ENCODE measurements around the gene CEP41.

DNA sequence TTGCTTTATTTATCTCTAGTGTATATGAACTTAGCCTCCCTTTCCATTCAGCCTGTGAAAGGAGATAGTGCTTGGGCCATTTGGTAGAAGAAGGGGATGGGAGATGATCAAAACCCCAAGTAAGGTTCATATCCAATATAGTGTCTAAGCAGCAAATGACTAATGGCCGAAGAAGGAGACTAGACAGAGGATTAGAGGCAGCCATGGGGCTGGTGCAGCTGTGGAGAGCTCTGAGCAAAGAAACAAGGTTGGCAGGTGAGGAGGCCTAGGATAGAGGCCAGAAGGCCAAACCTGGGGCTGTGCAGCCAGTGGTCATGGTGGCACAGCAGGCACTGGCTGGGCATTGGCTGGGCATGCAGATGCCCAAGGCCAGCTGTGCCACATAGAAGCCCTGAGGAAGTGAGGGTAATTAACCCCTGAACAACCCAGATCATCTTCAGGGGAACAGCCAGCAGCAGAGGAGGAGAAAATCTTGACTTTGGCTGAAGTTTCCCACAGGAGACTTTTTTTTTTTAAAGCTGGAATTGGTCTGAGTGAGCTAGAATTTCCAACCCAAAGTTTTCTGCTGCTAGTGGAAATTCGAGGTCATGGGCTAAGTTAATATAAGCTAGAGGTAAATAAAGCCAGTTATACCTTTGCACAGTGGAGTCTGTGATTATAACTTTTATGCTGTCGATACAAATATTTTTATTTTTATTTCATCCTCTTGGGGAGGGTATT is 70.8 kb downstream of the CEP41 start:
- TF ChIP-seq, protein P1, sequence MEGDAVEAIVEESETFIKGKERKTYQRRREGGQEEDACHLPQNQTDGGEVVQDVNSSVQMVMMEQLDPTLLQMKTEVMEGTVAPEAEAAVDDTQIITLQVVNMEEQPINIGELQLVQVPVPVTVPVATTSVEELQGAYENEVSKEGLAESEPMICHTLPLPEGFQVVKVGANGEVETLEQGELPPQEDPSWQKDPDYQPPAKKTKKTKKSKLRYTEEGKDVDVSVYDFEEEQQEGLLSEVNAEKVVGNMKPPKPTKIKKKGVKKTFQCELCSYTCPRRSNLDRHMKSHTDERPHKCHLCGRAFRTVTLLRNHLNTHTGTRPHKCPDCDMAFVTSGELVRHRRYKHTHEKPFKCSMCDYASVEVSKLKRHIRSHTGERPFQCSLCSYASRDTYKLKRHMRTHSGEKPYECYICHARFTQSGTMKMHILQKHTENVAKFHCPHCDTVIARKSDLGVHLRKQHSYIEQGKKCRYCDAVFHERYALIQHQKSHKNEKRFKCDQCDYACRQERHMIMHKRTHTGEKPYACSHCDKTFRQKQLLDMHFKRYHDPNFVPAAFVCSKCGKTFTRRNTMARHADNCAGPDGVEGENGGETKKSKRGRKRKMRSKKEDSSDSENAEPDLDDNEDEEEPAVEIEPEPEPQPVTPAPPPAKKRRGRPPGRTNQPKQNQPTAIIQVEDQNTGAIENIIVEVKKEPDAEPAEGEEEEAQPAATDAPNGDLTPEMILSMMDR (IDR thresholded peaks at IDR 0.05), result no peak
- TF ChIP-seq POLR2AphosphoS5 (IDR thresholded peaks at IDR 0.05) (no peak), POLR2A (IDR thresholded peaks at IDR 0.05) (no peak), EP300 (IDR thresholded peaks at IDR 0.05) (no peak)

Measured in sigmoid colon (tissue), 4 donors.